Measurements from ENCODE around the gene HNRNPCL1.
"Not testable (repeated sequence)": the region's sequence is repeated elsewhere in the genome, so short reads cannot be mapped to it uniquely, and the experiment has no call there.

Gene HNRNPCL1

GRCh38 chr1:12848620-12849019 lies at the start of gene HNRNPCL1:
TSS of gene HNRNPCL1 (minus strand) at chr1:12848720. CDS start at chr1:12848289, 431 bp downstream.
- DNase-seq: not testable (repeated sequence)

GRCh38 chr1:12898170-12898569 lies 49.6 kb upstream of the HNRNPCL1 start, which contains the start of gene PRAMEF10:
TSS of gene PRAMEF10 (minus strand) at chr1:12898270. CDS start at chr1:12895847, 2,423 bp downstream.
- DNase-seq: not testable (repeated sequence)

- DNase-seq: not testable (repeated sequence)
These were observed 37.6 kb upstream of the HNRNPCL1 start, which contains the start of gene PRAMEF4 for GRCh38 chr1:12886101-12886500. TSS of gene PRAMEF4 (minus strand) at chr1:12886201. CDS start at chr1:12883394, 2,807 bp downstream.

GRCh38 chr1:12878453-12878852 lies 29.9 kb upstream of the HNRNPCL1 start:
- not testable (repeated sequence) for DNase-seq

GRCh38 chr1:12863131-12863880 lies 14.8 kb upstream of the HNRNPCL1 start:
- DNase-seq: not testable (repeated sequence)

GRCh38 chr1:12856786-12857185 lies 8.3 kb upstream of the HNRNPCL1 start, which contains the start of gene PRAMEF2:
TSS of gene PRAMEF2 (plus strand) at chr1:12857086. CDS start at chr1:12859010, 1,924 bp downstream.
- not testable (repeated sequence) for DNase-seq

- DNase-seq: no peak
These were observed 3.3 kb upstream of the HNRNPCL1 start for GRCh38 chr1:12851779-12852178.

- not testable (repeated sequence) for DNase-seq
These were observed 15.3 kb downstream of the HNRNPCL1 start for GRCh38 chr1:12833251-12833650.

GRCh38 chr1:12831310-12831709 lies 17.2 kb downstream of the HNRNPCL1 start, which contains the start of gene PRAMEF11:
TSS of gene PRAMEF11 (minus strand) at chr1:12831410. CDS start at chr1:12828789, 2,621 bp downstream.
- DNase-seq: not testable (repeated sequence)

GRCh38 chr1:12819061-12819460 lies 29.5 kb downstream of the HNRNPCL1 start:
- not testable (repeated sequence) for DNase-seq

GRCh38 chr1:12811409-12811784 lies 37.1 kb downstream of the HNRNPCL1 start:
- DNase-seq: no peak

GRCh38 chr1:12810691-12811408 lies 37.7 kb downstream of the HNRNPCL1 start:
- DNase-seq: no peak

GRCh38 chr1:12809933-12810332 lies 38.6 kb downstream of the HNRNPCL1 start:
- DNase-seq: no peak

- no peak for DNase-seq
These were observed 48.8 kb downstream of the HNRNPCL1 start for GRCh38 chr1:12799730-12800129.

GRCh38 chr1:12798911-12799310 lies 49.6 kb downstream of the HNRNPCL1 start:
- DNase-seq: no peak
